ENCODE measurements around the gene CAP2.
A peak's percentile ranks its signal among the peaks of the same experiment; 100 is the strongest.

The CAP2 gene

GRCh38 chr6:17486680-17487079, 93.3 kb downstream of the CAP2 start:
- no peak overlapping the region for H3K23ac ChIP-seq (ENCODE audit: low read length in 2 of 2)
- no peak overlapping the region for H3K4me2 ChIP-seq (ENCODE audit: low read length, poor library complexity, severe bottlenecking)
- H2AFZ ChIP-seq (ENCODE audit: low read depth, low read length) = no peak overlapping the region
- H2BK12ac ChIP-seq (ENCODE audit: low read length in 2 of 2) = no peak overlapping the region
- DNase-seq = no peak
- H2BK5ac ChIP-seq (ENCODE audit: low read depth, low read length, poor library complexity, severe bottlenecking) = no peak overlapping the region
- H3K14ac ChIP-seq (ENCODE audit: low read length in 2 of 2) = no peak overlapping the region
- no peak overlapping the region for H2BK15ac ChIP-seq (ENCODE audit: low read depth, poor library complexity, severe bottlenecking)
- no peak overlapping the region for H3K4me3 ChIP-seq (ENCODE audit: insufficient read depth in 1 of 2, low read depth in 1 of 2, low read length in 2 of 2)
- H3K18ac ChIP-seq (ENCODE audit: low read depth in 1 of 2, low read length in 2 of 2) = no peak overlapping the region
- WGBS = 96% methylated on average over 4 of the region's 4 CpGs
- no peak overlapping the region for H4K91ac ChIP-seq (ENCODE audit: low read length)
- peaks cover 6% of the 10 kb centered on the region for H3K4me1 ChIP-seq (ENCODE audit: control insufficient read depth, insufficient read depth, low read depth, low read length)
- no peak overlapping the region for H3K9ac ChIP-seq (ENCODE audit: low read length)
- no peak overlapping the region for H2BK120ac ChIP-seq (ENCODE audit: low read depth, low read length)
- H2AK5ac ChIP-seq (ENCODE audit: low read length, severe bottlenecking) = no peak overlapping the region
- no peak overlapping the region for H3K4ac ChIP-seq (ENCODE audit: low read depth in 1 of 2, low read length in 2 of 2)
- peaks cover 0 to 15% of the 10 kb centered on the region in 2 experiments for H3K36me3 ChIP-seq (ENCODE audit: control insufficient read depth in 1 of 2, insufficient read depth in 2 of 2, low read depth in 1 of 2, low read length in 2 of 2)
- H3K27me3 ChIP-seq (ENCODE audit: control insufficient read depth in 1 of 2, insufficient read depth in 1 of 2, low read length in 2 of 2) = no peaks in the 10 kb centered on the region
- H4K8ac ChIP-seq (ENCODE audit: low read length) = no peak overlapping the region
- peaks cover 22% of the 10 kb centered on the region for H3K79me1 ChIP-seq (replicated peaks; ENCODE audit: low read length, poor library complexity, severe bottlenecking)
- no peaks in the 10 kb centered on the region for H3K9me3 ChIP-seq (ENCODE audit: control insufficient read depth, low read length)
- H3K27ac ChIP-seq (ENCODE audit: low read length, poor library complexity, severe bottlenecking) = no peak overlapping the region

- Histone ChIP-seq H3K79me1 (replicated peaks; ENCODE audit: low read length, poor library complexity, severe bottlenecking) (peaks cover 9% of the 10 kb centered on the region), H3K14ac (ENCODE audit: low read length in 2 of 2) (peak overlapping the region in 1 of 2 experiments; percentile 51), H2BK12ac (ENCODE audit: low read length in 2 of 2) (peak overlapping the region in 1 of 2 experiments; percentile 67), H4K91ac (ENCODE audit: low read length) (no peak overlapping the region), H2BK15ac (ENCODE audit: low read depth, poor library complexity, severe bottlenecking) (no peak overlapping the region), H3K27me3 (ENCODE audit: control insufficient read depth in 1 of 2, insufficient read depth in 1 of 2, low read length in 2 of 2) (no peaks in the 10 kb centered on the region), H3K4me1 (ENCODE audit: control insufficient read depth, insufficient read depth, low read depth, low read length) (peaks cover 11% of the 10 kb centered on the region), H3K27ac (ENCODE audit: low read length, poor library complexity, severe bottlenecking) (peak overlapping the region; percentile 63), H3K23ac (ENCODE audit: low read length in 2 of 2) (no peak overlapping the region), H3K4ac (ENCODE audit: low read depth in 1 of 2, low read length in 2 of 2) (peak overlapping the region; percentile 6 to 82), H3K18ac (ENCODE audit: low read depth in 1 of 2, low read length in 2 of 2) (peak overlapping the region; percentile 28 to 49), H2AK5ac (ENCODE audit: low read length, severe bottlenecking) (no peak overlapping the region), H2BK120ac (ENCODE audit: low read depth, low read length) (no peak overlapping the region), H3K9ac (ENCODE audit: low read length) (no peak overlapping the region), H2AFZ (ENCODE audit: low read depth, low read length) (no peak overlapping the region), H3K9me3 (ENCODE audit: control insufficient read depth, low read length) (no peaks in the 10 kb centered on the region), H3K36me3 (ENCODE audit: control insufficient read depth in 1 of 2, insufficient read depth in 2 of 2, low read depth in 1 of 2, low read length in 2 of 2) (peaks cover 0 to 3% of the 10 kb centered on the region in 2 experiments), H3K4me3 (ENCODE audit: insufficient read depth in 1 of 2, low read depth in 1 of 2, low read length in 2 of 2) (no peak overlapping the region), H3K4me2 (ENCODE audit: low read length, poor library complexity, severe bottlenecking) (no peak overlapping the region), H2BK5ac (ENCODE audit: low read depth, low read length, poor library complexity, severe bottlenecking) (no peak overlapping the region), H4K8ac (ENCODE audit: low read length) (no peak overlapping the region)
- 87% methylated on average over 4 of the region's 4 CpGs for WGBS
- DNase-seq = peak; percentile 46
These were observed 97.3 kb downstream of the CAP2 start for GRCh38 chr6:17490724-17491123.

- Histone ChIP-seq H2BK120ac (ENCODE audit: low read depth, low read length) (no peak overlapping the region), H3K18ac (ENCODE audit: low read depth in 1 of 2, low read length in 2 of 2) (no peak overlapping the region), H3K23ac (ENCODE audit: low read length in 2 of 2) (no peak overlapping the region), H4K91ac (ENCODE audit: low read length) (no peak overlapping the region), H3K27me3 (ENCODE audit: control insufficient read depth in 1 of 2, insufficient read depth in 1 of 2, low read length in 2 of 2) (no peaks in the 10 kb centered on the region), H2BK5ac (ENCODE audit: low read depth, low read length, poor library complexity, severe bottlenecking) (no peak overlapping the region), H3K36me3 (ENCODE audit: control insufficient read depth in 1 of 2, insufficient read depth in 2 of 2, low read depth in 1 of 2, low read length in 2 of 2) (peaks cover 0 to 3% of the 10 kb centered on the region in 2 experiments), H3K27ac (ENCODE audit: low read length, poor library complexity, severe bottlenecking) (peak overlapping the region; percentile 24), H2AK5ac (ENCODE audit: low read length, severe bottlenecking) (peak overlapping the region; percentile 58), H3K4me3 (ENCODE audit: insufficient read depth in 1 of 2, low read depth in 1 of 2, low read length in 2 of 2) (no peak overlapping the region), H4K8ac (ENCODE audit: low read length) (no peak overlapping the region), H3K9ac (ENCODE audit: low read length) (no peak overlapping the region), H2BK15ac (ENCODE audit: low read depth, poor library complexity, severe bottlenecking) (no peak overlapping the region), H3K4me2 (ENCODE audit: low read length, poor library complexity, severe bottlenecking) (no peak overlapping the region), H2BK12ac (ENCODE audit: low read length in 2 of 2) (no peak overlapping the region), H3K79me1 (replicated peaks; ENCODE audit: low read length, poor library complexity, severe bottlenecking) (peaks cover 8% of the 10 kb centered on the region), H3K4ac (ENCODE audit: low read depth in 1 of 2, low read length in 2 of 2) (no peak overlapping the region), H3K4me1 (ENCODE audit: control insufficient read depth, insufficient read depth, low read depth, low read length) (peaks cover 11% of the 10 kb centered on the region), H3K9me3 (ENCODE audit: control insufficient read depth, low read length) (no peaks in the 10 kb centered on the region), H2AFZ (ENCODE audit: low read depth, low read length) (no peak overlapping the region), H3K14ac (ENCODE audit: low read length in 2 of 2) (no peak overlapping the region)
- 64% methylated on average over 9 of the region's 10 CpGs for WGBS
- DNase-seq = peak; percentile 57
These were observed 98.2 kb downstream of the CAP2 start for GRCh38 chr6:17491416-17492142.

GRCh38 chr6:17492350-17492749, 99.0 kb downstream of the CAP2 start:
- no peaks in the 10 kb centered on the region for H3K27me3 ChIP-seq (ENCODE audit: control insufficient read depth in 1 of 2, insufficient read depth in 1 of 2, low read length in 2 of 2)
- no peak overlapping the region for H3K4me3 ChIP-seq (ENCODE audit: insufficient read depth in 1 of 2, low read depth in 1 of 2, low read length in 2 of 2)
- no peaks in the 10 kb centered on the region for H3K9me3 ChIP-seq (ENCODE audit: control insufficient read depth, low read length)
- peaks cover 11% of the 10 kb centered on the region for H3K4me1 ChIP-seq (ENCODE audit: control insufficient read depth, insufficient read depth, low read depth, low read length)
- no peak overlapping the region for H2BK5ac ChIP-seq (ENCODE audit: low read depth, low read length, poor library complexity, severe bottlenecking)
- no peak overlapping the region for H3K23ac ChIP-seq (ENCODE audit: low read length in 2 of 2)
- no peak overlapping the region for H2AFZ ChIP-seq (ENCODE audit: low read depth, low read length)
- H3K79me1 ChIP-seq (replicated peaks; ENCODE audit: low read length, poor library complexity, severe bottlenecking) = peaks cover 4% of the 10 kb centered on the region
- WGBS = 86% methylated on average over 6 of the region's 6 CpGs
- H3K4ac ChIP-seq (ENCODE audit: low read depth in 1 of 2, low read length in 2 of 2) = peak overlapping the region in 1 of 2 experiments; percentile 65
- peak overlapping the region; percentile 6 for H3K9ac ChIP-seq (ENCODE audit: low read length)
- peak overlapping the region; percentile 7 to 54 for H3K18ac ChIP-seq (ENCODE audit: low read depth in 1 of 2, low read length in 2 of 2)
- no peak overlapping the region for H3K27ac ChIP-seq (ENCODE audit: low read length, poor library complexity, severe bottlenecking)
- H3K4me2 ChIP-seq (ENCODE audit: low read length, poor library complexity, severe bottlenecking) = no peak overlapping the region
- H3K36me3 ChIP-seq (ENCODE audit: control insufficient read depth in 1 of 2, insufficient read depth in 2 of 2, low read depth in 1 of 2, low read length in 2 of 2) = no peaks in the 10 kb centered on the region
- H2BK12ac ChIP-seq (ENCODE audit: low read length in 2 of 2) = peak overlapping the region; percentile 19 to 20
- no peak overlapping the region for H4K91ac ChIP-seq (ENCODE audit: low read length)
- no peak overlapping the region for H2BK15ac ChIP-seq (ENCODE audit: low read depth, poor library complexity, severe bottlenecking)
- H3K14ac ChIP-seq (ENCODE audit: low read length in 2 of 2) = no peak overlapping the region
- no peak overlapping the region for H2AK5ac ChIP-seq (ENCODE audit: low read length, severe bottlenecking)
- DNase-seq = peak; percentile 18
- H4K8ac ChIP-seq (ENCODE audit: low read length) = no peak overlapping the region
- peak overlapping the region; percentile 11 for H2BK120ac ChIP-seq (ENCODE audit: low read depth, low read length)
